ENCODE data around the gene ARHGAP9. TPM values are rescaled to one million over a fixed set of nuclear protein-coding genes. Genes with fewer than 3 reads are reported as not detected.

The ARHGAP9 gene
- total RNA-seq, 2 experiments from 2014 or later: 354 to 370 TPM

DNA sequence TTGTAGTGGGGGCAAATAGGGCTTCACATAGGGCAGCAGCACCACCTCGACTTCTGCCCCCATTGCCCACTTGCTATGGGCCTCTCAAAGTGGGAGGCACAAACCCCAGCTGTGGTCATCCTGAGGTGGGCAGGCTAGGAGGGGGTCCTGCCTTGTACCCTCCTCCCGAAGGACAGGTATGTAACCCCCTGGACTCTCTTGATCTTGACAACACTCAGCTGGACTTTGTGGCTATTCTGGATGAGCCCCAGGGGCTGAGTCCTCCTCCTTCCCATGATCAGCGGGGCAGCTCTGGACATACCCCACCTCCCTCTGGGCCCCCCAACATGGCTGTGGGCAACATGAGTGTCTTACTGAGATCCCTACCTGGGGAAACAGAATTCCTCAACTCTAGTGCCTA is 8.0 kb downstream of the ARHGAP9 start:
- peak overlapping the region in 1 of 2 donors; percentile 40 for H3K27ac ChIP-seq (ENCODE audit: low read depth in 1 of 2, low read length in 2 of 2)
- H3K36me3 Mint-ChIP-seq (ENCODE audit: low read depth): peaks cover 82% of the 10 kb centered on the region
- CTCF ChIA-PET: interaction anchor here (1.1 kb wide), 1 partner anchor 10 kb away, joined by 3 read pairs; no protein-coding TSS in a partner anchor

GRCh38 chr12:57470970-57471656 is 8.6 kb downstream of the ARHGAP9 start:
- Mint-ChIP-seq H3K9me3 (no peaks in the 10 kb centered on the region), H3K4me1 (ENCODE audit: low read depth) (peaks cover 58% of the 10 kb centered on the region), H3K27me3 (no peaks in the 10 kb centered on the region), H3K36me3 (ENCODE audit: low read depth) (peaks cover 76% of the 10 kb centered on the region), H3K27ac (no peak overlapping the region), H3K4me3 (peak overlapping the region; percentile 11)
- intact Hi-C loops (cut with DNase I, micrococcal nuclease): no loop called here
- H3K27me3 ChIP-seq (ENCODE audit: control insufficient read depth in 1 of 2, insufficient read depth in 2 of 2, low read length in 2 of 2): no peaks in the 10 kb centered on the region
- TF ChIP-seq, protein P1, sequence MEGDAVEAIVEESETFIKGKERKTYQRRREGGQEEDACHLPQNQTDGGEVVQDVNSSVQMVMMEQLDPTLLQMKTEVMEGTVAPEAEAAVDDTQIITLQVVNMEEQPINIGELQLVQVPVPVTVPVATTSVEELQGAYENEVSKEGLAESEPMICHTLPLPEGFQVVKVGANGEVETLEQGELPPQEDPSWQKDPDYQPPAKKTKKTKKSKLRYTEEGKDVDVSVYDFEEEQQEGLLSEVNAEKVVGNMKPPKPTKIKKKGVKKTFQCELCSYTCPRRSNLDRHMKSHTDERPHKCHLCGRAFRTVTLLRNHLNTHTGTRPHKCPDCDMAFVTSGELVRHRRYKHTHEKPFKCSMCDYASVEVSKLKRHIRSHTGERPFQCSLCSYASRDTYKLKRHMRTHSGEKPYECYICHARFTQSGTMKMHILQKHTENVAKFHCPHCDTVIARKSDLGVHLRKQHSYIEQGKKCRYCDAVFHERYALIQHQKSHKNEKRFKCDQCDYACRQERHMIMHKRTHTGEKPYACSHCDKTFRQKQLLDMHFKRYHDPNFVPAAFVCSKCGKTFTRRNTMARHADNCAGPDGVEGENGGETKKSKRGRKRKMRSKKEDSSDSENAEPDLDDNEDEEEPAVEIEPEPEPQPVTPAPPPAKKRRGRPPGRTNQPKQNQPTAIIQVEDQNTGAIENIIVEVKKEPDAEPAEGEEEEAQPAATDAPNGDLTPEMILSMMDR (IDR thresholded peaks at IDR 0.05): no peak
- H3K4me1 ChIP-seq (ENCODE audit: insufficient read depth, low read length): peaks cover 46% of the 10 kb centered on the region
- ChIA-PET POLR2A (interaction anchor here (1.4 to 2.7 kb wide), 2 partner anchors 9 to 12 kb away, joined by 5 to 9 read pairs; partner anchors contain the start of gene ARHGAP9), CTCF (interaction anchor here (1.1 kb wide), 1 partner anchor 9 kb away, joined by 3 read pairs; no protein-coding TSS in a partner anchor)
- H3K4me3 ChIP-seq (ENCODE audit: low read length): no peak overlapping the region
- H3K27ac ChIP-seq (ENCODE audit: low read depth in 1 of 2, low read length in 2 of 2): peak overlapping the region in 1 of 2 donors; percentile 40
- no peak for ATAC-seq (ENCODE audit: poor library complexity)
- no peak for DNase-seq
- no peaks in the 10 kb centered on the region for H3K9me3 ChIP-seq (ENCODE audit: control insufficient read depth in 1 of 2, insufficient read depth in 1 of 2, low read length in 2 of 2)
- peaks cover 74% of the 10 kb centered on the region for H3K36me3 ChIP-seq (ENCODE audit: insufficient read depth, low read length)

More for the DNA sequence above, 8.0 kb downstream of the ARHGAP9 start:
- POLR2A ChIA-PET: interaction anchor here (1.4 kb wide), 1 partner anchor 13 kb away, joined by 5 read pairs; no protein-coding TSS in a partner anchor
- peaks cover 74% of the 10 kb centered on the region for H3K36me3 ChIP-seq (ENCODE audit: insufficient read depth, low read length)
- no peaks in the 10 kb centered on the region for H3K9me3 ChIP-seq (ENCODE audit: control insufficient read depth in 1 of 2, insufficient read depth in 1 of 2, low read length in 2 of 2)
- Mint-ChIP-seq H3K4me3 (no peak overlapping the region), H3K27me3 (no peaks in the 10 kb centered on the region), H3K4me1 (ENCODE audit: low read depth) (peaks cover 64% of the 10 kb centered on the region), H3K27ac (peak overlapping the region; percentile 61), H3K9me3 (no peaks in the 10 kb centered on the region)
- intact Hi-C loops (cut with DNase I, micrococcal nuclease): no loop called here
- ATAC-seq (ENCODE audit: poor library complexity) (no peak), DNase-seq (no peak)
- H3K27me3 ChIP-seq (ENCODE audit: control insufficient read depth in 1 of 2, insufficient read depth in 2 of 2, low read length in 2 of 2): no peaks in the 10 kb centered on the region
- peaks cover 52% of the 10 kb centered on the region for H3K4me1 ChIP-seq (ENCODE audit: insufficient read depth, low read length)
- no peak overlapping the region for H3K4me3 ChIP-seq (ENCODE audit: low read length)
- TF ChIP-seq, protein P1 (IDR thresholded peaks at IDR 0.05): no peak

DNA sequence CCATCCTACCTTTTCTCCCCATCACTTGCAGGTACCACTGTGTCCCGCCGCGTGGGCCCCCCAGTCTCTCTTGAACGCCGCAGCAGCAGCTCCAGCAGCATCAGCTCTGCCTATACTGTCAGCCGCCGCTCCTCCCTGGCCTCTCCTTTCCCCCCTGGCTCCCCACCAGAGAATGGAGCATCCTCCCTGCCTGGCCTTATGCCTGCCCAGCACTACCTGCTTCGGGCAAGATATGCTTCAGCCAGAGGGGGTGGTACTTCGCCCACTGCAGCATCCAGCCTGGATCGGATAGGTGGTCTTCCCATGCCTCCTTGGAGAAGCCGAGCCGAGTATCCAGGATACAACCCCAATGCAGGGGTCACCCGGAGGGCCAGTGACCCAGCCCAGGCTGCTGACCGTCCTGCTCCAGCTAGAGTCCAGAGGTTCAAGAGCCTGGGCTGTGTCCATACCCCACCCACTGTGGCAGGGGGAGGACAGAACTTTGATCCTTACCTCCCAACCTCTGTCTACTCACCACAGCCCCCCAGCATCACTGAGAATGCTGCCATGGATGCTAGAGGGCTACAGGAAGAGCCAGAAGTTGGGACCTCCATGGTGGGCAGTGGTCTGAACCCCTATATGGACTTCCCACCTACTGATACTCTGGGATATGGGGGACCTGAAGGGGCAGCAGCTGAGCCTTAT is 9.2 kb downstream of the ARHGAP9 start:
- POLR2A ChIA-PET: interaction anchor here (0.9 to 2.7 kb wide), 3 partner anchors 9 to 11 kb away, joined by 3 to 9 read pairs (median 8); partner anchors contain the start of genes ARHGAP9 and GLI1
- Histone ChIP-seq H3K4me3 (ENCODE audit: low read length) (no peak overlapping the region), H3K36me3 (ENCODE audit: insufficient read depth, low read length) (peaks cover 70% of the 10 kb centered on the region), H3K27me3 (ENCODE audit: control insufficient read depth in 1 of 2, insufficient read depth in 2 of 2, low read length in 2 of 2) (no peaks in the 10 kb centered on the region), H3K4me1 (ENCODE audit: insufficient read depth, low read length) (peaks cover 39% of the 10 kb centered on the region), H3K27ac (ENCODE audit: low read depth in 1 of 2, low read length in 2 of 2) (peak overlapping the region in 1 of 2 donors; percentile 40), H3K9me3 (ENCODE audit: control insufficient read depth in 1 of 2, insufficient read depth in 1 of 2, low read length in 2 of 2) (no peaks in the 10 kb centered on the region)
- ATAC-seq (ENCODE audit: poor library complexity): no peak
- Mint-ChIP-seq H3K36me3 (ENCODE audit: low read depth) (peaks cover 75% of the 10 kb centered on the region), H3K27ac (no peak overlapping the region), H3K4me3 (no peak overlapping the region), H3K4me1 (ENCODE audit: low read depth) (peaks cover 62% of the 10 kb centered on the region), H3K27me3 (no peaks in the 10 kb centered on the region), H3K9me3 (no peaks in the 10 kb centered on the region)
- CTCF ChIA-PET: no interaction called here
- TF ChIP-seq, protein P1 (IDR thresholded peaks at IDR 0.05): no peak
- no peak for DNase-seq
- intact Hi-C loops (cut with DNase I, micrococcal nuclease): no loop called here
